Measurements from ENCODE around the gene SMIM41.

SMIM41 gene

GRCh38 chr12:52137746-52138145 is 58.2 kb downstream of the SMIM41 start:
- Histone ChIP-seq H4K91ac (ENCODE audit: low read depth, low read length) (no peak overlapping the region), H3K18ac (ENCODE audit: low read length) (no peak overlapping the region), H3K9me3 (ENCODE audit: insufficient read depth, low read depth, low read length) (no peaks in the 10 kb centered on the region), H3K4me2 (ENCODE audit: low read length) (no peak overlapping the region), H3K36me3 (ENCODE audit: control insufficient read depth in 1 of 2, insufficient read depth in 2 of 2, low read length in 2 of 2) (no peaks in the 10 kb centered on the region), H3K4ac (ENCODE audit: low read depth, low read length) (no peak overlapping the region), H3K4me1 (ENCODE audit: control insufficient read depth in 1 of 2, insufficient read depth in 2 of 2, low read length in 2 of 2) (no peaks in the 10 kb centered on the region), H3K27me3 (ENCODE audit: insufficient read depth, low read length) (no peaks in the 10 kb centered on the region), H3K4me3 (ENCODE audit: low read depth, low read length) (no peak overlapping the region), H2BK12ac (ENCODE audit: low read length) (no peak overlapping the region), H4K12ac (ENCODE audit: low read depth, low read length) (no peak overlapping the region), H2BK120ac (ENCODE audit: insufficient read depth, low read length, poor library complexity) (no peak overlapping the region), H3K23ac (ENCODE audit: low read length) (no peak overlapping the region), H3K9ac (ENCODE audit: low read length) (no peak overlapping the region), H2BK5ac (ENCODE audit: low read depth, low read length, poor library complexity) (no peak overlapping the region), H3K27ac (ENCODE audit: low read depth, low read length) (no peak overlapping the region), H3K79me2 (ENCODE audit: control insufficient read depth, insufficient read depth, low read length, poor library complexity) (no peaks in the 10 kb centered on the region), H2AFZ (ENCODE audit: insufficient read depth, low read length, poor library complexity) (no peak overlapping the region), H3K79me1 (ENCODE audit: low read length) (no peaks in the 10 kb centered on the region), H2AK5ac (ENCODE audit: low read length) (no peak overlapping the region), H4K8ac (ENCODE audit: low read depth, low read length) (no peak overlapping the region), H3K14ac (ENCODE audit: low read length) (no peak overlapping the region)
- WGBS (ENCODE audit: extremely low coverage, insufficient coverage, insufficient read length): no CpG with 5 or more reads among the region's 5 CpGs
- DNase-seq: no peak

GRCh38 chr12:52139147-52139546 is 59.6 kb downstream of the SMIM41 start:
- H2BK5ac ChIP-seq (ENCODE audit: low read depth, low read length, poor library complexity): no peak overlapping the region
- H4K8ac ChIP-seq (ENCODE audit: low read depth, low read length): no peak overlapping the region
- no peak for DNase-seq
- H2AFZ ChIP-seq (ENCODE audit: insufficient read depth, low read length, poor library complexity): no peak overlapping the region
- H3K18ac ChIP-seq (ENCODE audit: low read length): no peak overlapping the region
- H3K79me1 ChIP-seq (ENCODE audit: low read length): peaks cover 6% of the 10 kb centered on the region
- peaks cover 5 to 8% of the 10 kb centered on the region in 2 experiments for H3K4me1 ChIP-seq (ENCODE audit: control insufficient read depth in 1 of 2, insufficient read depth in 2 of 2, low read length in 2 of 2)
- H3K4me2 ChIP-seq (ENCODE audit: low read length): no peak overlapping the region
- no peaks in the 10 kb centered on the region for H3K36me3 ChIP-seq (ENCODE audit: control insufficient read depth in 1 of 2, insufficient read depth in 2 of 2, low read length in 2 of 2)
- no peak overlapping the region for H3K9ac ChIP-seq (ENCODE audit: low read length)
- H3K9me3 ChIP-seq (ENCODE audit: insufficient read depth, low read depth, low read length): no peaks in the 10 kb centered on the region
- no peak overlapping the region for H3K4ac ChIP-seq (ENCODE audit: low read depth, low read length)
- H3K79me2 ChIP-seq (ENCODE audit: control insufficient read depth, insufficient read depth, low read length, poor library complexity): peaks cover 3% of the 10 kb centered on the region
- no peak overlapping the region for H4K12ac ChIP-seq (ENCODE audit: low read depth, low read length)
- WGBS (ENCODE audit: extremely low coverage, insufficient coverage, insufficient read length): no CpG with 5 or more reads among the region's 13 CpGs
- no peak overlapping the region for H3K14ac ChIP-seq (ENCODE audit: low read length)
- no peak overlapping the region for H2BK12ac ChIP-seq (ENCODE audit: low read length)
- H3K4me3 ChIP-seq (ENCODE audit: low read depth, low read length): no peak overlapping the region
- H4K91ac ChIP-seq (ENCODE audit: low read depth, low read length): no peak overlapping the region
- no peak overlapping the region for H3K23ac ChIP-seq (ENCODE audit: low read length)
- H2BK120ac ChIP-seq (ENCODE audit: insufficient read depth, low read length, poor library complexity): no peak overlapping the region
- H3K27me3 ChIP-seq (ENCODE audit: insufficient read depth, low read length): no peaks in the 10 kb centered on the region
- H2AK5ac ChIP-seq (ENCODE audit: low read length): no peak overlapping the region
- no peak overlapping the region for H3K27ac ChIP-seq (ENCODE audit: low read depth, low read length)

- no peaks in the 10 kb centered on the region for H3K27me3 ChIP-seq (ENCODE audit: insufficient read depth, low read length)
- no peak overlapping the region for H4K91ac ChIP-seq (ENCODE audit: low read depth, low read length)
- no peak overlapping the region for H2AFZ ChIP-seq (ENCODE audit: insufficient read depth, low read length, poor library complexity)
- H3K18ac ChIP-seq (ENCODE audit: low read length): no peak overlapping the region
- peaks cover 10% of the 10 kb centered on the region for H3K79me1 ChIP-seq (ENCODE audit: low read length)
- no peak overlapping the region for H3K23ac ChIP-seq (ENCODE audit: low read length)
- H3K14ac ChIP-seq (ENCODE audit: low read length): no peak overlapping the region
- no peak overlapping the region for H2BK5ac ChIP-seq (ENCODE audit: low read depth, low read length, poor library complexity)
- H3K4ac ChIP-seq (ENCODE audit: low read depth, low read length): no peak overlapping the region
- no peaks in the 10 kb centered on the region for H3K36me3 ChIP-seq (ENCODE audit: control insufficient read depth in 1 of 2, insufficient read depth in 2 of 2, low read length in 2 of 2)
- H3K9me3 ChIP-seq (ENCODE audit: insufficient read depth, low read depth, low read length): no peaks in the 10 kb centered on the region
- H2BK12ac ChIP-seq (ENCODE audit: low read length): no peak overlapping the region
- no peak overlapping the region for H3K9ac ChIP-seq (ENCODE audit: low read length)
- WGBS (ENCODE audit: extremely low coverage, insufficient coverage, insufficient read length): no CpG with 5 or more reads among the region's 5 CpGs
- no peak overlapping the region for H2AK5ac ChIP-seq (ENCODE audit: low read length)
- H2BK120ac ChIP-seq (ENCODE audit: insufficient read depth, low read length, poor library complexity): no peak overlapping the region
- H3K4me3 ChIP-seq (ENCODE audit: low read depth, low read length): no peak overlapping the region
- peak; percentile 43 to 82 for DNase-seq
- no peak overlapping the region for H3K4me2 ChIP-seq (ENCODE audit: low read length)
- H3K79me2 ChIP-seq (ENCODE audit: control insufficient read depth, insufficient read depth, low read length, poor library complexity): peaks cover 3% of the 10 kb centered on the region
- H4K12ac ChIP-seq (ENCODE audit: low read depth, low read length): no peak overlapping the region
- no peak overlapping the region for H3K27ac ChIP-seq (ENCODE audit: low read depth, low read length)
- peaks cover 10 to 12% of the 10 kb centered on the region in 2 experiments for H3K4me1 ChIP-seq (ENCODE audit: control insufficient read depth in 1 of 2, insufficient read depth in 2 of 2, low read length in 2 of 2)
- H4K8ac ChIP-seq (ENCODE audit: low read depth, low read length): no peak overlapping the region
Measured at GRCh38 chr12:52139579-52140062, 60.1 kb downstream of the SMIM41 start.

- Histone ChIP-seq H3K4me2 (ENCODE audit: low read length) (no peak overlapping the region), H3K4ac (ENCODE audit: low read depth, low read length) (no peak overlapping the region), H3K79me1 (ENCODE audit: low read length) (peaks cover 26% of the 10 kb centered on the region), H2AFZ (ENCODE audit: insufficient read depth, low read length, poor library complexity) (no peak overlapping the region), H3K4me1 (ENCODE audit: control insufficient read depth in 1 of 2, insufficient read depth in 2 of 2, low read length in 2 of 2) (peaks cover 26 to 29% of the 10 kb centered on the region in 2 experiments), H4K12ac (ENCODE audit: low read depth, low read length) (no peak overlapping the region), H3K14ac (ENCODE audit: low read length) (no peak overlapping the region), H4K91ac (ENCODE audit: low read depth, low read length) (no peak overlapping the region), H3K79me2 (ENCODE audit: control insufficient read depth, insufficient read depth, low read length, poor library complexity) (peaks cover 5% of the 10 kb centered on the region), H2BK12ac (ENCODE audit: low read length) (no peak overlapping the region), H2BK120ac (ENCODE audit: insufficient read depth, low read length, poor library complexity) (no peak overlapping the region), H2BK5ac (ENCODE audit: low read depth, low read length, poor library complexity) (no peak overlapping the region), H2AK5ac (ENCODE audit: low read length) (no peak overlapping the region), H3K18ac (ENCODE audit: low read length) (no peak overlapping the region), H3K27me3 (ENCODE audit: insufficient read depth, low read length) (no peaks in the 10 kb centered on the region), H3K36me3 (ENCODE audit: control insufficient read depth in 1 of 2, insufficient read depth in 2 of 2, low read length in 2 of 2) (no peaks in the 10 kb centered on the region), H3K27ac (ENCODE audit: low read depth, low read length) (no peak overlapping the region), H3K9ac (ENCODE audit: low read length) (no peak overlapping the region), H3K4me3 (ENCODE audit: low read depth, low read length) (no peak overlapping the region), H3K23ac (ENCODE audit: low read length) (no peak overlapping the region), H4K8ac (ENCODE audit: low read depth, low read length) (no peak overlapping the region), H3K9me3 (ENCODE audit: insufficient read depth, low read depth, low read length) (no peaks in the 10 kb centered on the region)
- no peak for DNase-seq
- WGBS (ENCODE audit: extremely low coverage, insufficient coverage, insufficient read length): no CpG with 5 or more reads among the region's 4 CpGs
Measured at GRCh38 chr12:52141306-52141705, 61.8 kb downstream of the SMIM41 start.

Data from trophoblast cell (in vitro differentiated cells and primary cell).